Stimulated activated CD8-positive, alpha-beta memory T cell treated with anti-CD3 and anti-CD28 coated beads, Interleukin-15, amount 100 ng/mL, for 4 hours (primary cell): Measurements from ENCODE around the gene TEX22.

Source experiments
- DNase-seq, 2 donors: peaks; one replicate each; pipeline ENCODE4 v3.0.0-alpha.2; 2020; ENCODE audit warnings: low read depth in 2 of 2

The TEX22 gene

DNA sequence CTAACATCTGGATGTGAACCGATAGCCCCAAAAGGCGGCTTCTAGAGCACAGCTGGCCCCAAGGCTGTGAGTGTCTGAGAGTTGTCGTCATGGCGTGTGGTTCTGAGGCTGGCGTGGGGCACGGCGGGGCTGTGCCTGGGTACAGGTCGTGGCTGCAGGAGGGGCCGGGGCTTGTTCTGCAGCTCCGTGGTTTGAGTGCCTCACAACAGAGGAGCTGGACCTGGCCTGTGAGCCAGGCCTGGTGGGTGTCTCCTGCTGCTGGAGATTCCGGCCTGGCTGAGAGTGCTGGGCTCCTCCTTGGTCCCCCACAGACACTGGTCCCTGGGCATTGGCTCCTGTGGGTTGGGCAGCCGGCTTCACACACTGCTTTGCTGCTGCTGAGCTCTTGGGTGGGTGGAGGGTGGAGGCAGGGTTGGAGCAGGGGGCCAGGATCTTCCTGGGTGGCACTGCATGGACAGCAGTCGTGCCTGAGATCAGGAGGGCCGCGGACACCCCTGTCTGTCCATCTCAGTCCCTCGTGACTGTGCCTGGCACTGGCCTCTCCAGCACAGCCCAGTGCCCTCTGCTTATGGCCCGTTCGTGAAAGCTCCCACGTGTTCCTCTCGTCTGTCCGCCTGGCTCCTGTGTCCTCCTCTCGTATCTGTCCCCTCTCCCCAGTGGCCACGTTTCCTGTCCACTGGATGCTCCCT is 31.8 kb upstream of the TEX22 start:
- DNase-seq, result no peak

DNA sequence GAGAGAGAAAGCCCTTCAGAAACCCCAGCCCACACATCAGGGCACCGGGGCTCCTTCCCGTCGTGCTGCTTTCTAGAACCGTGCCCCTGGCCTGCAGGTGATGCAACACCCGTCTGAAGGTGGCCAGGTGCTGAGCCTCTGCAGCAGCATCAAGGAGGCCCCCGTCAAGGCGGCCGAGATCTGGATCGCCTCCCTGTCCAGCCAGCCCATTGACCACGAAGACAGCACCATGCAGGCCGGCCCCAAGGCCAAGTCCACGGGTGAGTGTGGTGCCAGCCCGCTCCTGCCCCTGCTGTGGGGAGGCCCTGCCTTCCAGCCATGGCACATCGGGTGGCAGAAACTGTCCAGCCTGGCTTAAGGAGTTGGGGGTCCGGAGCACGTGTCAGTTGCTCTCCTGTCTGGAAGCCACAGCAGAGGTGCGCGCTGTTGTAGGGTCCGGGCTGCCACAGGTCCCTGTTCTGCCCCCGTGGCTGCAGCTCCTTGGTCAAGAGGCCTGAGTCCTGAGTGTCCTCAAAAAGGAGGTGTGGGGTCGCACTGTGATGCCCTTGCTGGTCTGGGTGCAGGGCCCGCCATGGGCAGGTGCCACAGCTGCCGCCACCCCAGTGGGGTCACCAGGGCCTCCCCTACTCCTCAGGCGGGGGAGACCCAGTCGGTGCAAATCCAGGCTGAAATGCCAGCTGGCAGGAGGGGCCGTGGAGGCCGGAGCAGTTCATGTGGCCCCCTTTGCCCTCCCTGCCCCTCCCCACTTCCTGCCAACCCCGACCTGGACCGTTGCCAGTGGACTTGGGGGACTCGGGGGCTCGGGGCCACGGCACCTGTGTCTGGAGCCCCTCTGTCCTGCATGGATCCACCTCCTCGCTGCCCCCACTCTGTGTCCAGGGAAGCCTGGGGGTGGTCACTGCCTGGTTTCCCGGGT is 31.0 kb upstream of the TEX22 start:
- no peak for DNase-seq

DNA sequence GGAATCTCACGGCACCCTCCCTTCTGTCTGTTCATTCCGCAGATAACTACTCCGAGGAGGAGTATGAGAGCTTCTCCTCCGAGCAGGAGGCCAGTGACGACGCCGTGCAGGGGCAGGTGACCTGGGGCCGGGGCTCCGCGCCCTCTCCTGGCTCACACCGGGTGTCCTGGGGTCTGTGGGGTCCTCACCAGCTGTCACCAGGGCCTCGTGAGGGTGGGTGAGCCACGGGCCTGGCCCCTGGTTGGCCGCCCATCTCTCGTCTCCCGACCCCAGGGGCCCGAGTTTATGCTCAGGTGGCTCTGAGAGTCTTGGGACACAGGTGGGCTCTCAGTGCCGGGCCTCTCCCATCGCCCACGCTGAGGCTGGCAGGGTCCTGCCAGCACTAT is 30.3 kb upstream of the TEX22 start:
- no peak for DNase-seq

DNA sequence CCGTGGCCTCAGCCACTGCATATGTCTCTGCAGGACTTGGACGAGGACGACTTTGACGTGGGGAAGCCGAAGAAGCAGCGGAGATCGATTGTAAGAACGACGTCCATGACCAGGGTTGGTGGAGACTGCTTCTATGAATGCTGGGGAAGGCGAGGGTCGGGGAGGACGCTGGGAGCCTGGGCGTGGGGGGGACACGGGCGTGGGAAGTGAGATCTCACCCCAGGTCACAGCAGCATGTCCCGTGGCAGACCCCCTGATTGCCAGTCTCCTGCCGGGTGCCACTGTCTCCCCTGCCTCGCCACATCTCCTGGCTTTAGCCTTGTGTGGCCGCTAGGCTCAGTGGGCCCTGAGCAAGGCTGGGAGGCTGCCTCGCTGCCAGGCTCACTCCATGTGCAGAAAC is 29.9 kb upstream of the TEX22 start:
- DNase-seq, result no peak

DNA sequence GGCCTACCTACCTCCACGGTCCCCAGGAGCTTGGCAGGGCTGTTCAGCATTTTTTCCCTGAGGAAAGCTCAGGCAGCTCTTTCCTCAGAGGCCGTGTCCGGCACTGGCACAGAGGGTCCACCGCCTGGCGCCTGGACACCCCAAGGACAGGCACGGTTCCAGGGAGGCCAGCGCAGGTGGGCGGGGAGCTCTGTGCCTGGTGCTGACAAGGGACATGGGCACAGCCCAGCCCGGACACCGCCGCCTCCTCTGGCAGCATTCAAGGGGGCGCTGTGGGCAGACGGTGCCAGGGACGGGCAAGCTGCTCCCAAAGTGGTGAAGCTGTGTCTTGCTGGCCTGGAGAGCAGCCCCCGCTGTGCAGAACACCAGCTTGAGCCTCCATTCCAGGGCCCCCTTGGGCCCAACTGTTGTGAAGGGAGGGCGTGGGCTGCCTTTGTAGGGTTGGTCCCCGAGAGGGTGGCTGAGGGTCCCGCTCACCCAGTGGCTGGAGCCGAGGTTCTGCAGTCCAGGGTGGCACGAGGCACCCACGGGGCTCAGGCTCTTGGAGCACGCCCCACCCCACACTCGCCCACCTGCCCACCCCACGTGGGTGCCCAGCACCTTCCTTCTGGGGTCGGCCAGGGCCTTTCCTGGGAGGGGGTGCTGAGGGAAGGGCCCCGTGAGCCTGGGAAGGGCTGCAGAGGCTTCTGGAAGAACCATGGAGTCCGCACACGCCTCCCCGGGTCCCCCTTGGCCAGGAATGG is 29.3 kb upstream of the TEX22 start:
- DNase-seq, result no peak

DNA sequence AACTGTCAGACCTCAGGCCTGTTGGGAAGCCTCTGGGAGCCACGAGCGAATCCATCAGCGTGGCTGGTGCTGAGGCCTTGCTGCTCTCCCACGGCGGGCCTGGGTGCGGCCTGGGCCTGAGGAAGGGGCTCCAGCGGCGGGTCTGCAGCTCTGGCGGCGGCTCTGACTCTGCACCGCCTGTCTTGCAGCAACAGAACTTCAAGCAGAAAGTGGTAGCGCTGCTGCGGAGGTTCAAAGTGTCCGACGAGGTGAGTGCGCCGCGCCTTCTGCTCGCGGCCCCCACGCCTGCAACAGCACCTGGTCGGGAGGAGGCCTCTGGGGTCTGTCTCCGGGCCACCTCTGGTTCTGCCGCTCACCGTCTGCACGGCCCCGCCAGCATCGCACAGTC is 28.7 kb upstream of the TEX22 start:
- DNase-seq, result no peak

DNA sequence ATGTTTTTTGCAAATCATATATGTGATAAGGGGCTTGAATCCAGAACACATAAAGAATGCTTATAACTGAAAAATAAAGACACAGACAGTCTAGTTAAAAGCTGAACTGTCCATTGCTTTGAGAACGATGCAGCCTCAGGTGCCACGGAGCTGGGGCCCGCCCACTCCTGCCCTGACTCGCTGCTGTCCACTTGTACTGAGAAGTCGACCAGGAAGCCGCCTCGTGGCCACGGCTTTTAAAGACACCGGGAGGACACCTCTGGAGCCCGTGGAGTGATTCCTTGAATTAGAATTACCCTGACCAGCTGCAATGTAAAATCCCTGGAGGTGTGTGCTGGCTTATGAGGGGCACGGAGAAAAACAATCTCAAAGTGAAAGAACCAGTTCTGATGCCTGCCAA is 23.9 kb upstream of the TEX22 start:
- no peak for DNase-seq

DNA sequence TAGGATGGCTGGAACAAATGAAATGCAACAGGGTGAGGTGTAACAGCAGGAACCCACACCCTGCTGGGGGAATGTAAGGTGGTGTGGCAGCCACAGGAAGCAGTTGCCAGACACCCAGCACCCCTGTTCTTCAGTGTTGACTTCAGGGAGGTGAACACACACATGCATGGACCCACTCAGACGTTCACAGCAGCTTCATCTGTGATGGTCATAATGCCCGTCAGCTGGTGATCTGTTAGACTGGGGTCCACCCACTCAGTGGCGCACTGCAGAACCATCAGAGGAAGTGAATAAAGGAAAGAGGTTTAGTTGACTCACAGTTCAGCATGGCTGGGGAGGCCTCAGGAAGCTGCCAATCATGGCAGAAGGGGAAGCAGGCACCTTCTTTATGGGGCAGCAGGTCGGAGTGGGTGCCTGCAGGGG is 22.7 kb upstream of the TEX22 start:
- DNase-seq, result peak; percentile 8 to 11

DNA sequence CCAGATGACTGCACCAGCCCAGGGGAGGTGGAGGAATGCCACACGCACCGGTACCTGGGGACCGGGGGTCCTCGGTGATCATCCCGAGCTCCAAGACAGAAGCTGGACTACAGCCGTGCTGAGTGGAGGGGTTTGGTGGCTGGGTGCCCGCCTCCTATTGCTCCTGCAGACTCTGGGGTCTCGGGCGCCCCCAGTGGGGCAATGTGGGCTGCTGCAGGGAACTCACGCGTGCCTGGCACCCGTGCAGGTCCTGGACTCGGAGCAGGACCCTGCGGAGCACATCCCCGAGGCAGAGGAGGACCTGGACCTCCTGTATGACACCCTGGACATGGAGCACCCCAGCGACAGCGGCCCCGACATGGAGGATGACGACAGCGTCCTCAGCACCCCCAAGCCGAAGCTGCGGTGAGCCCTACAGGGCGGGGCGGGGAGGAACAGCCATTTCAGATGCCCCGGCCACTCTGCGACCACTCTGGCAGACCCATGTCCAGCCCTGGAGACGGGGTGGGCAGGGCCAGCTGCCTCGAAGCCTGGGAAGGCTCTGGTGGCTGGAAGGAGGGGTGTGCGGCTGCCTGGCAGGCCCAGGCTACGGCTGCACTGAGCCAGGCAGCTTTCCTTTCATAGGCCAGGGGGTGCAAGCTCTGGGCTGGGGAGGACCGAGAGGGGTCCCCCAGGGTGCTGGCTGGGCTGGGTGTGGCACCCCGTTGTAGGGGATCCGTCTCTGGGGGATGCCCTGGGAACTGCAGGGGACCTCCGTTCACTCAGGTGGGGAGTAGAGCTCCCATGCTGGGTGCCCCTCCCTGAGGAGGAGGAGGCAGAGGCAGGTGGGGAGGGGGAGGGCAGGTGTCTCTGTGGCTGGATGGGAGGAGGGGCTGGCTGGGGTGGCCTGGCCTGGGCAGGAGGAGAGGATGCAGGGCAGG is 21.6 kb upstream of the TEX22 start:
- DNase-seq, result no peak

DNA sequence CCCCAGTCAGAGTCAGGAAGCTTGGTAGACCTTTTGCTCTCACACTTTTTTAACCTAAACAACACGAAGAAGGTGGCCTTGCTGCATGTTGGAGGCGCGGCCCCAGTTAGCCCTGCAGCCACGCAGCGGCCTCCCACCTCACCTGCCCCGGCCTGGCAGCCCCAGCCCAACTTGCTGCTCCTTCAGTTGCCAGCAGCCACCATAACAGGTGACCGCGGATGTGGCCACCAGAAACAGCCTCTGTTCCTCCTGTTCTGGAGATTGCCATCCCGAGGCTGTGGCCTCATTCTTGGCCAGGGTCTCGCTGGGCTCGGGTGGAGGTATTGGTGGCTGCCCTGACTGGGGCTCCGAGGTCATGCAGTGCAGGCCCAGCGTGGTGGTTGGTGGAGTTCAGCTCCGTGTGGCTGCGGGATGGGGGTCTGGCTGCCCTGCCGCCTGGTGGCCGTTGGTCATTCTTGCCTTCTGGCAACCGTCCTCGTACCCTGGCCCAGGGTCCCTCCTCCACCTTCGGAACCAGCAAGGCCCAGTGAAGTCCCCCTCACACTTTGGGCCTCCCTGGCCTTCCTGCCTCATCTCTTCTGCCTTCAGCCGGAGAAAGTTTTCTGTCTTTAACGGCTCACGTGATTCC is 20.7 kb upstream of the TEX22 start:
- DNase-seq, result no peak

DNA sequence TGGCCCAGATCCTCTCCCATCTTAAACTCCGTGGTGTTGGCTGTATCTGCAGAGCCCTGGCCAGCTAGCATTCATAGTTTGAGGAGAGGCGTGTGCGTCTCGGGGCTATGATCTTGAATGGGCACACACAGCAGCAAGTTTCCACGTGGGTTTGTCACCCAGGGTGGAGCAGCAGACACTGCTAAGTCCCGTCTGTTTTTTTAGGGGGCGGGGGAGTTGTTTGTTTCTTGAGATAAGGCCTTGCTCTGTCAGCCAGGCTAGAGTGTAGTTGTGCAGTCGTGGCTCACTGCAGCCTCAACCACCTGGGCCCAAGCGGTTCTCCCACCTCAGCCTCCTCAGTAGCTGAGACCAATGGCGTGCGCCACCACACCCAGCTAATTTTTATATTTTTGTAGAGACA is 20.1 kb upstream of the TEX22 start:
- no peak for DNase-seq

DNA sequence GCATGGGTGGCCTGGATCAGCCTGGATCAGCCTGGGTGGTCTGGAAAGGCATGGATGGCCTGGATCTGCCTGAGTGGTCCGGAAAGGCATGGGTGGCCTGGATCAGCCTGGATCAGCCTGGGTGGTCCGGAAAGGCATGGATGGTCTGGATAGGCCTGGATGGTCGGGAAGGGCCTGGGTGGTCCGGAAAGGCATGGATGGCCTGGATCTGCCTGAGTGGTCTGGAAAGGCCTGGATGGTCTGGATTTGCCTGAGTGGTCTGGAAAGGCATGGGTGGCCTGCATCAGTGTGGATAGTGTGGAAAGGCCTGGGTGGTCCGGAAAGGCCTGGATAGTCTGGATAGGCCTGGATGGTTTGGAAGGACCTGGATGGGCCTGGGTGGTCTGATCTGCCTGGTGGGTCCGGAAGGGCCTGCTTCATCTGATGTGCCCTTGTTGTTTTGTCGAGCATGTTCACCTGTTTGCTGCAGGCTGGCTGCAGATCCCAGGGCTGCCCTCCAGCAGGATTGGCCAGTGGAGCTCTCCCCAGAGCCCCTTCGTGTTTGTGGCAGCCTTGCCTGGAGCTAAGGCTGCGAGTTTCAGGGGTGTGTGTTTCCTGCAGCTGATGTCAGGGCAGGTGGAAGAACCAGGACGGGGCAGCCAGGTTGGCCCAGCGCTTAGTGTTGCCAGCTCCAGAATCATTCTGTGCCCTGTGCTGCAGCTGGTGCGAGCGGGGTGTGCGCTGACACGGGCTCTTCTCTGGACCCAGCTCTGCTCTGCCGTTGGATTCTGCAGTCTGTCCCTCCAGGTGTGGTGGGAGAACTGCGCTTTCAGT is 19.3 kb upstream of the TEX22 start:
- DNase-seq, result no peak

DNA sequence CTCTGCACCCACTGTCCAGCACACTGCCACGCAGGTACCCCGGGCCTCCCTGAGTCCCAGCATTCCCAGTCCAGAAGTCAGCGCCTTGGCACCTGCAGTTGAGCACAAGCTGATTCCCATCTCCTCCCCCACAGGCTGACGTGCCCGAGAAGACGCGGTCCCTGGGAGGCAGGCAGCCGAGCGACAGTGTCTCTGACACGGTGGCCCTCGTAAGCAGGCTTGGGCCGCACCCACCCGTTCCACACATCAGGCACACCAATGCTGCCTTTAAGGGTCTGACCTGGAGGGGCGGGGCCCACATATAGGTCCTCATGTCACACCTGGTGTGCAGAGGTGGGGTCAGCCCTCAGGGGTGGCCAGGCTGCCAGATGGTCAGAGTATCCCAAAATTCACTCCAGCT is 18.4 kb upstream of the TEX22 start:
- DNase-seq, result no peak

DNA sequence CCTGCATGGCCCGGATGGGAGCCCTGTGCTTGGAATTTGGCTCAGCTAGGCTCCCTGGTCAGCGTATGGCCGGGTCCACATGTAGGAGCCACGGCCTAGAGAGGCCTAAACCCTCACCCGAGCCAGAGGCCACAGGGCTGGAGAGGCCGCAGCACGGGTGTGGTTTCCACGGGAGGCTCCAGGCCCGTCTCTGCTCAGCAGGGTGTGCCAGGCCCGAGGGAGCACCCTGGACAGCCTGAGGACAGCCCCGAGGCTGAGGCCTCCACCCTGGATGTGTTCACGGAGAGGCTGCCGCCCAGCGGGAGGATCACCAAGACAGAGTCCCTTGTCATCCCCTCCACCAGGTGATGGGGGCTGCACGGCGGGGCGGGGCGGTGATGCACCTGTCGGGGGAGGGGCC is 17.6 kb upstream of the TEX22 start:
- DNase-seq, result no peak

DNA sequence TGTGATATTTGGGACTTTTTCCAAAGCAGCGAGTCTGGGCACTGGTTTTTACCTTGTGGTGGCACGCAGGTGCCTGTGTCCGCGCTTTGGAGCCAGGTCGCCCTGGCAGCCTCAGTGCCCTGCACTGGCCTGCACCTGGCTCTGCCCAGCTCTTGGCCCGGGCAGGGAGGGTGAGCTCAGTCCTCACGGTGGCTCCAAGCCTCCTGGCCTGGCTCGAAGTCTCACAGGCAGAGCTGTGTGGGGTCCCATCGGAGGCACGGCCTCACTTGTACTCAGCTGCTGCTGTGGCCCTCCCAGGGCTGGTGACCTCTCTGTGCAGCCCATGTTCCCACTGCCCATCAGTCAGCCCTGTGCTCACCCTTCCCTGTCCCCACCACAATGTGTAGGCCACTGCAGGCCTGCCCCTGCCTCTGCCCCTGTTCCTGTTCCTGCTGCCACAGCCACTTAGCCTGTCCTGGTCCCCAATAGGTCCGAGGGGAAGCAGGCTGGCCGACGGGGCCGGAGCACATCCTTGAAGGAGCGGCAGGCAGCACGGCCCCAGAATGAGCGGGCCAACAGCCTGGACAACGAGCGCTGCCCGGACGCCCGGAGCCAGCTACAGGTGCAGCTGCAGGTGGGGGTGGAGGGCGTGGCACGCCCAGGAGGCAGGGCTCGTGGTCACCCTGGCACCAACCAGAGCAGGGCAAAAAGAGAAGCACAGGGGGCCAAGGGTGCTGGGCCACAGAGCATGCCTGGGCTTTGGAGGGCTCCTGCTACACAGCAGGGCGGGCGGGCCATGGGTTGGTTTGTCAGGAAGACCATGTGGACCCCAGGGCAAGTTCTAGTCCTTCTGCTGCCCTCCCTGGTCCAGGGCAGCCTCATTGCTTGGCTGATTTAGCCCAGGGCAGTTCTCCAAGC is 16.6 kb upstream of the TEX22 start:
- DNase-seq, result no peak

DNA sequence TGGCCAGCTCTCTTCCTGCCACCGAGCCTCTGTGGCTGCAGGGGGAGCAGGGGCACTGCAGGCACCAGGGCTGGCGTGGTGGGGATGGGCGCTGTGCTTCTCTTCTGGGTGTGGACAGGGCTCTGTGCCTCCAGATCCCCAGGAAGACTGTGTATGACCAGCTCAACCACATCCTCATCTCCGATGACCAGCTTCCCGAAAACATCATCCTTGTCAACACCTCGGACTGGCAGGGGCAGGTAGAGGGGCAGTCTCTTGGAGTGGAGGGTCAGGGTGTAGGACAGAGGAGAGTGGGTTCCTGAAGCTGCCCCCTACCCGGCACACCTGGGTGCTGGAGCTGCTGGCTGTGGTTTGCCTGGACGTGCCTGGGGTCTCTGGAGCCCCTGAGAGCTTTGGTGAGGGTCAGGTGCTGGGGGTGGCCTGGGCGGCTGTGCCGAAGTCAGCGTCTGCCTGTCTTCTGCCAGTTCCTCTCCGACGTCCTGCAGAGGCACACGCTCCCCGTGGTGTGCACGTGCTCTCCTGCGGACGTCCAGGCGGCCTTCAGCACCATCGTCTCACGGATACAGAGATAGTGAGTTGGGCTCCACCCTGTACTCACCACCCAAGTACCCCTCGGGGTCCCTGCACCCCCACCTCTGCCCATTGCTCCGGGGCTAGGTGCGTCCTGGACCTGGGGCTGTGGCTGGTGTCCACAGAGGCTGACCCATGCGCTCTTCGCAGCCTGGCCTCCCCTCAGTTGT is 15.8 kb upstream of the TEX22 start:
- no peak for DNase-seq

DNA sequence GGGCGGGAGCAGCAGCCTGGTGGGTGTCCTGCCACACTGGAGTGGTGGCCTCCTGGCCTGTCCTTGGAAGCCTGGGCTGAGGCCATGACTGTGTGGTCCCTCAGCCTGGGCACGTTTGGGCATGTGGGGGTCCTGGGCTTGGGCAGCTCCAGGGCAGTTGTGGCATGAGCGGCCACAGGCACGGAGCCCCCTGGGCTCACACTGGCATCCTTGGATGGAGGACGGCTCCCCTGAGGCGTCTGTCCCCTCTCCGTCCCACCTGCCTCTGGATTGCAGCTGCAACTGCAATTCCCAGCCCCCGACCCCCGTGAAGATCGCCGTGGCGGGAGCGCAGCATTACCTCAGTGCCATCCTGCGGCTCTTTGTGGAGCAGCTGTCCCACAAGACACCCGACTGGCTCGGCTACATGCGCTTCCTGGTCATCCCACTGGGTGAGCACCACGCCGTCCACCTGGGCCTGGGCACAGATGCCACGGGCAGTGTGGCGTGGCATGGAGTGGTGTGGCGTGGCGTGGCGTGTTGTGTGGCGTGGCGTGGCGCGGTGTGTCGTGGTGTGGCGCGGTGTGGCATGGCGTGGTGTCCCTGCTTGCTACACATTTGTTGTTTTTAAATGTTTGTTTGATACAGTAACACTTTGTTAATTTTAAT is 15.1 kb upstream of the TEX22 start:
- no peak for DNase-seq

DNA sequence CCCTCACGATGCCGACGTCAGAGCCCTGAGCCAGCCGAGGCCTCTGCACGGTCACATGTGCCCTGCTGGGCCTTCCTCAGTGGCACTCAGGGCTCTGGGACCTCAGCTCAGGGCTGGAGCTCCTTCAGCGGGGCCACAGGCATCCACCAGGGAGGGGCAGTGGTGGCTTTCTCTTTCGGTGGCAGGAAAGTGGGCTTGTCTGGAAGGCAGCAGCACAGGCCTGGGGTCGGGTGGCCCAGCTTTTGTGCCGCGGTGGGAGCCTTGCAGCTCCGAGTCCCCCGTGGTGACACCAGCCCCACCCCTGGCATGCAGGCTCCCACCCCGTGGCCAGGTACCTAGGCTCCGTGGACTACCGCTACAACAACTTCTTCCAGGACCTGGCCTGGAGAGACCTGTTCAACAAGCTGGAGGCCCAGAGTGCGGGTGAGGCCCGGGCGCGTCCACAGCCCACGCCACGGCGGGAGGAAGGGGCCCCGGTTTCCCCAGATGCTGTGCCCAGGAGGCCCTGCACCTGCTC is 14.2 kb upstream of the TEX22 start:
- DNase-seq, result no peak
